ENCODE results near the gene TNIK. TPM values are rescaled to one million over a fixed set of nuclear protein-coding genes. Genes with fewer than 3 reads are reported as not detected.

TNIK gene
- total RNA-seq, 1 donor from 2014 or later: 15.5 TPM

GRCh38 chr3:171178714-171179113 lies 281.5 kb downstream of the TNIK start:
- no peak overlapping the region for H3K27ac Mint-ChIP-seq (ENCODE audit: unreplicated experiment)
- no peak for DNase-seq (ENCODE audit: extremely low spot score, unreplicated experiment)
- no peaks in the 10 kb centered on the region for H3K27me3 Mint-ChIP-seq (ENCODE audit: unreplicated experiment)
- TF ChIP-seq CTCF (IDR thresholded peaks at IDR 0.05): no peak
- no peak overlapping the region for H3K4me3 Mint-ChIP-seq (ENCODE audit: unreplicated experiment)
- peaks cover 27% of the 10 kb centered on the region for H3K4me1 Mint-ChIP-seq (ENCODE audit: unreplicated experiment)
- H3K36me3 Mint-ChIP-seq (ENCODE audit: unreplicated experiment): peaks cover 5% of the 10 kb centered on the region
- no peaks in the 10 kb centered on the region for H3K9me3 Mint-ChIP-seq (ENCODE audit: unreplicated experiment)

GRCh38 chr3:171177553-171177952 lies 282.7 kb downstream of the TNIK start:
- H3K9me3 Mint-ChIP-seq (ENCODE audit: unreplicated experiment): no peaks in the 10 kb centered on the region
- no peaks in the 10 kb centered on the region for H3K27me3 Mint-ChIP-seq (ENCODE audit: unreplicated experiment)
- TF ChIP-seq CTCF (IDR thresholded peaks at IDR 0.05): no peak
- DNase-seq (ENCODE audit: extremely low spot score, unreplicated experiment): no peak
- peaks cover 4% of the 10 kb centered on the region for H3K36me3 Mint-ChIP-seq (ENCODE audit: unreplicated experiment)
- H3K4me3 Mint-ChIP-seq (ENCODE audit: unreplicated experiment): no peak overlapping the region
- peaks cover 27% of the 10 kb centered on the region for H3K4me1 Mint-ChIP-seq (ENCODE audit: unreplicated experiment)
- no peak overlapping the region for H3K27ac Mint-ChIP-seq (ENCODE audit: unreplicated experiment)

- Mint-ChIP-seq H3K9me3 (ENCODE audit: unreplicated experiment) (no peaks in the 10 kb centered on the region), H3K27ac (ENCODE audit: unreplicated experiment) (peak overlapping the region; percentile 61), H3K27me3 (ENCODE audit: unreplicated experiment) (no peaks in the 10 kb centered on the region), H3K4me1 (ENCODE audit: unreplicated experiment) (peaks cover 27% of the 10 kb centered on the region), H3K4me3 (ENCODE audit: unreplicated experiment) (no peak overlapping the region), H3K36me3 (ENCODE audit: unreplicated experiment) (peaks cover 4% of the 10 kb centered on the region)
- DNase-seq (ENCODE audit: extremely low spot score, unreplicated experiment): no peak
- no peak for TF ChIP-seq CTCF (IDR thresholded peaks at IDR 0.05)
Observed at GRCh38 chr3:171177056-171177455, 283.1 kb downstream of the TNIK start.

- H3K27ac Mint-ChIP-seq (ENCODE audit: unreplicated experiment): peak overlapping the region; percentile 67
Observed at GRCh38 chr3:171176244-171176933, 283.8 kb downstream of the TNIK start.

More at GRCh38 chr3:171176244-171176933, 283.8 kb downstream of the TNIK start:
- Mint-ChIP-seq H3K36me3 (ENCODE audit: unreplicated experiment) (peaks cover 4% of the 10 kb centered on the region), H3K4me3 (ENCODE audit: unreplicated experiment) (no peak overlapping the region), H3K9me3 (ENCODE audit: unreplicated experiment) (no peaks in the 10 kb centered on the region), H3K4me1 (ENCODE audit: unreplicated experiment) (peaks cover 27% of the 10 kb centered on the region), H3K27me3 (ENCODE audit: unreplicated experiment) (no peaks in the 10 kb centered on the region)
- no peak for DNase-seq (ENCODE audit: extremely low spot score, unreplicated experiment)
- no peak for TF ChIP-seq CTCF (IDR thresholded peaks at IDR 0.05)
